ENCODE measurements around the gene GLIS2. TPM values are rescaled to one million over a fixed set of nuclear protein-coding genes. Genes with fewer than 3 reads are reported as not detected.

Gene GLIS2
- polyA plus RNA-seq, 3 donors = 30.6 to 36.8 (median 31.1) TPM

DNA sequence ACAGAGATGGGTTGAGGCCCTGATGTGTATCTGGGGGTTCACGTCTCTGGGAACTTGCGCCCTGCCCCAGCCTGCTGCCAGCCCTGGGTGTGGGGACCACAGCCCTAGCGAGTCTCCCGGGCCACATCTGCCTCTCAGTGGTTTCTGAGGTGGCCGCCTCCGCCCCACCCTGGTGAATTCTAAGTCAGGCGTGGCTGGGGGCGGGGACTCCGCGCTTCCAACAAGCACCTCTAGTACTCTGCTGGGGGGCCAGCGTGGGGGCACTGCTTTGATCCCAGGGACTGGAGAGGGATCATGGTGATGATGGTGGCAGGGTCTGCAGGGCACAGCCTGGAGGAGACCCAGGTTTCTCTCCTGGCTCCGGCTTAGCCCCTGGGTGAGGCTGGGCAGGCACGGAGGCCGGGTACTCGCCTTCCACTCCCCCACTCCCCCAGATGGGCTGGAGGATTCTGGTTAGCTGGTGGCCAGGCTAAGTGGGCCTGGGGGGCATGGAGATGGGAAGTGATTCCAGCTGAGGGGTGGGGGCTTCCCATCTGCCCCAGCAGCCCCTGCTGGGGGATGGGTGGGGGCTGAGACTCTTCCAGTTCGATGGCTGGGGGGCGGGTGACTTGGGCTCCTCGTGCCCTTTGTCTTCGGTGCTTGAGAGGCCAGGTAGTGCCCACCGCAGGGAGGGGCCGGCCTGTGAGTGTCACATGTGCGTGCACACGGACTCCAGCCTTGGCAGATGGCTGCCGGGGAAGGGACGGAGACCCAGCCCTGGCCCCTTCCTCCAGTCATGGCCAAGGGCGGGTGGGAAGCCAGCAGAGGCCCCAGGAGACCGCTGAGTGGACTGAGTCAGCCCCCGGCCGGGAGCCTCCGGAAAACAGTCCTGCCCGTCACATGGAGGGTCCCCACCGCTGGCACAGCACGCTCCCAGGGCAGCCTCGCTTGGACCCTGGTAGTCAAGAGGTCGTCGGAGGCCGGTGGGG, 3.9 kb downstream of the GLIS2 start:
- no peak for DNase-seq (ENCODE audit: low read depth in 3 of 3, low spot score in 2 of 3)

DNA sequence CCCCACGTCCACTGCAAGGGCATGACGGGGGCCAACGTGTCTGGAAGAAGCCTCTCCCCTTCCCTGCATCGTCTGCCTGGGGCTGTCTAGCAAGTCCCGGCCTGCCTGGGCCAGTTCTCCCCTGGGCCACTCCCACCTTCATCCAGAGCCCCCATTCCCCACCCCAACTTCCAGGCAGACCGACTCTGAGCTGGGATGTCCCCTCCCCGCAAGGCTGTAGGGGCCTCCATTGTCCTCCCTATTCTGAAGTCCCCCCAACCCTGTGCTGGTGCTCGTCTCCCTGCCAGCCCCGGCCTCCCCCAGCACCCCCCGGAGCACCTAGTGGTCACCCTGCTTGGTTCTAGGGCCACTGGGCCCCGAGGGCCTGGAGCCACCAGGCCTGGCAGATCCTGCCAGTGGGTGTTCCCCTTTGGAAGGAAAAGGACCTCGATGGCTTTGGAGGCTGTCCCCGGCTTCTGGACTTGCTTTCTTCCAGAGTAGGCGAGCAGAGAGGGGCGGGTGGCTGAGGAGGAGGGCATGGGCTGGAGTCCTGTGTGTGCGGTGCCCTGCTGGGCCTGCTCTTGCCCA, 4.8 kb downstream of the GLIS2 start:
- DNase-seq (ENCODE audit: low read depth in 3 of 3, low spot score in 2 of 3) = no peak

DNA sequence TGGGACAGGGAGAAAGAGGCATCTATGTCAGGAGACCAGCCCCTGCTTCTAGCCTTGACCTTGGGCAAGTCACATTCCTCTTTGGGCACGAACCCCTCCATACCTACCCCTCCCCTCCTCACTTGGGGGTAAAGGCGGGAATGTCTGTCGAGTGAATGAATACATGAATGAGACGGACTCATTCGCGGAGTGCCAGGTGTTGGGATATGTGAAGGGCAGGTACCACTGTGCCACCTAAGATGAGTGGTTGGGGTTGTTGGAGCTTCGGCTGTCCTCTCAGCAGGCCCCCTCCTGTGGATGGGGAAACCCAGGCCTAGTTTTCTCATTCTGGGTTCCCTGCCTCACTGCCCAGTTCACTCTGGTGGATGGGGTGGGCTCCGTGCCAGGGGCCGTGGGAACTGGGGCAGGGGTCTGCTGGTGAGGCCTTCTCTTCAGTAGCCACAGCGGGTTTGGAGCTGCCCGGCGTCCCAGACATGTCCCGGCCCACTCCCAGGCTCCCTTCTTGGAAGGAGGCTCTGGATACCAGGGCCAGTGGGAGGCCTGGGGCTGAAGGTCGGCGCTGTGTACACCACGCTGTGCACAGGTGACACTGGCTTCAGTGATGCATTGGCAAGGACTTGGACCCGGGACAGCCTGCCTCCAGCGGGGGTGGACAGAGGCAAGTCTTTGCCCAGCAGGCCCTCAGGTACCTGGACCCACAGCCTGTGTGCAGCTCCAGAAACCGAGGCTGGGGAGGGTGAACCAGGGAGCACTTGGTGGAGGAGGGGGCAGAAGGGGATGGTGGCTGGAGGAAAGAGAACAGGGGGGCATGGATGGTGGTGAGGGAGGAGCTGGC, 5.6 kb downstream of the GLIS2 start:
- DNase-seq (ENCODE audit: low read depth in 3 of 3, low spot score in 2 of 3) = no peak

DNA sequence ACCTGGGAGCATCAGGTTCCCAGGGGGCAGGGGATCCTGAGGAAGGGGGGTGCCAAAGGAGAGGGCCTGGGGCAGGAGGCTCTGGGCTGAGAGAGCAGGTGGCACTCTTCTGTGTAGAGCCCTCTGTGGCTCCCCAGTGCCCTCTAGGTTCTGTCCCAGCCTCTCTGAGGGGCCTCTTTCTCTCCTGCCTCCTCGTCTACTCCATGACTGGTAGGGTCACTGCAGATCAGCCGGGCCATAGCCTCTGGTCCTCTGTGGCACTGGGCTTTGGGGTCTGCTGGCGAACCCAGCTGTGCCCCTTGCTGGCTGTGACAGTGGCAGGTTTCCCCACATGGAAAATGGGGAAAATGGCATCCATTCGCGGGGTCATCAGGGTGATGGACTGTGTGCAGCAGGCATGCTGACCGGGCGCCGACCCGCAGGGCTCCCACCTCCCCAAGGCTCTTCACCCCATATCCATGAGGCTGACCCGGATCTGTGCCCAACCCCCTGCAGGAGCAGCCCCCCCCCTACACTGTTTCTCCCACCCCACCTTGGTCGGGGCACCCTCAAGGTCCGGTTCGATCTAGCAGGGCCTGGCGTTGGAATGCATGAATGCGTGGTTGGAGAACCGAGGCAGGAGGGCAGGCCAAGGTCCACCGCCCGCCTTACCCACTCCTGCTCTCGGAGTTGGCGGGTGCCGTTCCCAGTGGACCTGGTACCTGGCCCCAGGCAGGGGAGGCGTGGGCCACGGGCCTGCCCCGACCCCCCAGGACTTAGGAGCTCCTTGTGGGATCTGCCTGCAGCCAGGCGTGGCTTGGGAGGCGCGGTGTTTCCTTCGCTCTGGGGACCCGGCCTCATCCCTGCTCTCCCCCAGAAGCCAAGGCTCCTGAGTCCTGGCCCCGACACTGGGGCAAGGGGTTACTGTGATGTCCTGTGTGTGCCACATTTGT, 6.5 kb downstream of the GLIS2 start:
- no peak for DNase-seq (ENCODE audit: low read depth in 3 of 3, low spot score in 2 of 3)

DNA sequence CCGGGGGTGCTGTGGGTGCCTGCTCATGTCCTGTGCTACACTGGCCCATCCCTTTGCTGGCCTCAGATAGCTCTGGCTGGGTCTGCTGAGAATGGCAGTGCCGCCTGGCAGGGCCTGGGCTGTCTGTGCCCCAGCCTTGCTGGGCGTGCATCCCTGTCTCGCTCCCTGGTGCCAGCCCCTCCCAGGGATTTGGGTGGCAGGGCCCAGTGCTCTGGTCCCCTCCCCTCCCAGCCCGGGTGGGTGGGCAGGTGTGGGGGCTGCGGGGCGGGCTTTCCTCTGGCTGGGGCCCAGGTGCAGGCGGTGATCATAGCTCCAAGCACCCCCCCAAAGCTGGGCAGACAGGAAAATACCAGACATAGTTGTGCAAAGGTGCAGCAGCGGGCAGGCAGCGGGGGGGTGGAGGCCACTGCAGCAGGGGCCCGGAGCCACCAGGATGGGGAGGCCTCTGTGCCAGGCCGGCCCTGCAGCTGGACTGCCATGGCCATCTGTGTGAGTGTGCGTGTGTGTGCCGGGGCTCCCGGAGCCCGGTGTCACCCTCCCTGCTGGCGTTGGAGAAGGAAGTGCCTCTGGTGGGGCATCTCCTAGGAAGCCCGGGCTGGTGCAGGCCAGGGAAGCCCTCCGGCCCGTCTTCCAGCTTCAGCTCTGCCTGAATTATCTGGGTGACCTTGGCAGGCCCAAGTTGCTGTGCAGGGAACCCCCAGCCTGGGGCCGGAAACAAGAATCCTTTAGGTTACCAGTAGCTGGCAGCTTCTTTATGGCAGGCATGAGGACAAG, 7.4 kb downstream of the GLIS2 start:
- DNase-seq (ENCODE audit: low read depth in 3 of 3, low spot score in 2 of 3) = no peak

DNA sequence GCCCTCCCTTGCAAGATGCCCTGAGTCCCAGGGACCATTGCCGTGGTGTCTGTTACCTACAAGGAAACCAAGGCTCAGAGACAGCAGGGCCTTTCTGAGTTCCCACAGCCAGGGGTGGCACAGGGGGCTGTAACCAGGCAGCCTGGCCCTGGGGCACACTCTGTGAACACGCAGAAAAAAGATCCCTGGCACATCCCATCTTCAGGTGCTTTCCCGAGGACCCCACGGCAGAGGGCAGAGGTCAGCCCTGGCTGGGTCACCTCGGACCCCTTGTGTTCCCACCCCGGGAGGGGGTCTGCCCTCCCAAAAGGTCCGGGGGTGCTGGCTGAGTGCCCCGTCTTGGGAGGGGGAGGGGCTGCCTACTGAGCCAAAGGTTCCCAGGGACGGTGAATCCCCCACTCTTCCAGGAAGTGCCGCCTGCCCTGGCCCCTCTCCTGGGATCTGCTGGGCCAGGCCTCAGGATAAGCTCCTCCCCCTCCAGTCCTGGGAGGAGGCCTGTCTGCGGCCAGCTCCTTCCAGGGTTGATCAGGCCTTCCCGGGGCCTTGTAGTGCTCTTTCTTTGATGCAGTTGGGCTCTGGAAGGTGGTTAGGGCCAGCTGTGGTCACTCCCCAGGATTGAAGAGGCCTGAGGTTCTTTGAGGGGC, 8.1 kb downstream of the GLIS2 start:
- DNase-seq (ENCODE audit: low read depth in 3 of 3, low spot score in 2 of 3) = no peak

DNA sequence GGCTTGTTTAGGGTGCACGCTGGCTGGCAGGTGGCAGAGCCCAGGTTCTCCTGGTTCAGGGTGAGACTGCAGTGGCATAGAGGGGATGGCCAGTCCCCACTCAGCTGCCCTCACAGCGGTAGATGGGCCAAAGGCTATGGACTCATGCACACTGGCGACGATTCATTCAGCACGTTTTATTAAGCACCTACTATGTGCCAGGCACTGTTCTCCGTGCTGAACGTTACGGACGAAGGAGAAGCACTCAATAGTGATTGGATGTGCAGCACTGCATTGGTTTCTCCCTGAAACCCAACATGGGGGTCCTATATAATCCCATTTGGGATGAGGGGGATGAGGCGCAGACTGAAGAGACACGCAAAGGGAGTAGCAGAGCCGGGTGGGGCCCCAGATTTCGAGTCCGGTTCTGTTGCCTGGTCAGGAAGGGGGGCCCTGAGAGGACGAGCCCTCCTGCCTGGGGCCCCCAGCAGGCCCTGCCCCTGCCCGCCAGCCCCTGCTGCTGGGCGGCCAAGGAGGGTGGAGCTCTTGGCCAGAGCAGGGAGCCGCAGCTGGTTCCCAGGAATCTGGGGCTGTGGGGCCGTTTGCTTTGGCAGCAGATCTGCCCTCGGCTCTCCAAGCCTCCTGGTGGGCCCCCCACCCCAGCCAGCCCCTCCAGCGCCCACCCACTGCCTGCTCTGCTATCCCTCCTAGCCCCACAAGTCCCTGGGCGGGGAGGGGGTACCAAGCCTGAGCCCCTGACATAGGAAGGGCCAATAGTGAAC, 8.8 kb downstream of the GLIS2 start:
- DNase-seq (ENCODE audit: low read depth in 3 of 3, low spot score in 2 of 3) = no peak

DNA sequence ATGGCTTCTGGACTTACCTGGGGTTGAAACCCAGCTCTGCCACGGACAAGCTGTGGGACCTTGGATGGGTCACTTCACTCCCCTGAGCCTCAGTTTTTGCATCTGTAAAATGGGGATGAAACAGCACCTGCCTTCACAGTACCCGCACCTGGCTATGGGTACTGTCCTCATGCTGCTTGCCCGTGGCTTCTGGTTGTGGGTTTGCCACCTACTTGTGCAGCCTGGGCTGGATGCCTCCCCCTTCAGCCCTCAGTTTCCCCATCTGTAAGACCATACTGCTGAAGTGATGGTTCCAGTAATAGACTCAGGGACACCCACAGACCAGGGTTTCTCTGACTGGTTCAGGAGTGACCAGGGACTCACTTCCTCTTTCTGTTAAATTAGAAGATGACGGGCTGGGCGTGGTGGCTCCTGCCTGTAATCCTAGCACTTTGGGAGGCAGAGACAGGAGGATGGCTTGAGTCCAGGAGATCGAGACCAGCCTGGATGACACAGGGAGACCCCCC, 9.4 kb downstream of the GLIS2 start:
- DNase-seq (ENCODE audit: low read depth in 3 of 3, low spot score in 2 of 3) = no peak

DNA sequence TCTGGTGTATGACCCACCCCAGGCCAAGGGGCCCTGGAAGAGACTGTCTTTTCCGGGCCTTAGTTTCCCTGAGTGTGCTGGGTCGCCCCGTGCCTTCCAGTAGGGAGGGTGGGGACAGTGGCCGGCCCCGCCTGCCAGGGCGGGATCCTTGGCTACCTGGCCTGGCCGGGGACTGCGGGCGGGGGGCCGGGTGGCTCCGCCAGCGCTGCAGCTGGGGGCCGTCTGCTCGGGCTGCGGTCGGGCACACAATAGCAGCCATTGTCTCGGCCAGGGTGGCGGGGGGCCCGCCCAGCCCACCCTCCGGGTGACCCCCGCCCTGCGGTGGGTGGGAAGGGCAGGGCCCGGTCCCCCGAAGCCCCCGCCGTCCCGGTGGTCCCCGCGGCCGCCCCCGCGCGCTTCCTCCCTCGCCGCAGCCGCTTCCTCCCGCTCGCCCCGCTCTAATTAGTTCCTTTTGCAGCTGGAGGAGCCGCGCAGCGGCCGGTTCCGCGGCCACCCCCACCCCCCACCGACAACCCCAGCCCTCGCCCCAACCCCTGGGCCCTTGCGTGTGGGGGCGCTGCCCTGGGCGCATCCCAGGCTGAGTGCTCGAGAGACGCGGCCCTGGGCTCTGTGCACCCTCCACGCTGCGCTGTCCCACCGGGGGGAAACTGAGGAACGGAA, 11.6 kb downstream of the GLIS2 start:
- DNase-seq (ENCODE audit: low read depth in 3 of 3, low spot score in 2 of 3) = no peak

DNA sequence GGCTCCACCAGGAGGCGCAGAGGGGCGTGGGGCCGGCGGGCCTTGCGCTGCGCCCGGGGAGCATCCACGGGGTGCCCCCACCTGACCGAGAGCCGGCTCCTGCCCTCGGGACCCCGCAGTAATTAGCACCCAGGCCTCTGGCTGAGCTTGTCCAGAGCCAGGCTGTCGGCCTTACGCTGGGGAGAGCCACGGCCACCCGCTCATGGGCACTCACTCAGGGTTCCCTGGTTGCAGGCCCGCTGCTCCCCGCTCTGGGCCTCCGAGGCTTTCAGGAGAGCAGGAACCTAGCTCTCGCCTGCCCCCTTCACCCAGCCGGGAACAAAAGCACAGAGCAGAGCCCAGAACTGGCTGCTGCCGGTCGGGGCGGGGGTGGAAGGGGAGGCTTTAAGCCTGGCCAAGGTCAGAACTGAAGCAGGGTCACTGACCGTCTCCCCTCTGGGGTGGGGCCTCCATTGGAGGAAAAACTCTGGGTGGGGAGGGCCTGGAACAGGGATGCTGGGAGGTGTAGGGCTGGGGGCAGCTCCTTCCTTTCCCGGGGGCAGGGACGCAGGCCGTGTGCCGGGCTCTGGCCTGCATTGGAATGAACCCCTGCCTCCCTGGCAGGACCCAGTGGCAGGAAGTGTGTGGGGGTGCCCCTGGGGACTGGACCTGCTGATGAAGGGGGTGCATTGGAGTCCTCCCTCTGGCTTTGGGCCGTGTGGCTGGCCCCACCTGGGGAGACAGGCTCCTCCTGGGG, 12.3 kb downstream of the GLIS2 start:
- DNase-seq (ENCODE audit: low read depth in 3 of 3, low spot score in 2 of 3) = no peak

DNA sequence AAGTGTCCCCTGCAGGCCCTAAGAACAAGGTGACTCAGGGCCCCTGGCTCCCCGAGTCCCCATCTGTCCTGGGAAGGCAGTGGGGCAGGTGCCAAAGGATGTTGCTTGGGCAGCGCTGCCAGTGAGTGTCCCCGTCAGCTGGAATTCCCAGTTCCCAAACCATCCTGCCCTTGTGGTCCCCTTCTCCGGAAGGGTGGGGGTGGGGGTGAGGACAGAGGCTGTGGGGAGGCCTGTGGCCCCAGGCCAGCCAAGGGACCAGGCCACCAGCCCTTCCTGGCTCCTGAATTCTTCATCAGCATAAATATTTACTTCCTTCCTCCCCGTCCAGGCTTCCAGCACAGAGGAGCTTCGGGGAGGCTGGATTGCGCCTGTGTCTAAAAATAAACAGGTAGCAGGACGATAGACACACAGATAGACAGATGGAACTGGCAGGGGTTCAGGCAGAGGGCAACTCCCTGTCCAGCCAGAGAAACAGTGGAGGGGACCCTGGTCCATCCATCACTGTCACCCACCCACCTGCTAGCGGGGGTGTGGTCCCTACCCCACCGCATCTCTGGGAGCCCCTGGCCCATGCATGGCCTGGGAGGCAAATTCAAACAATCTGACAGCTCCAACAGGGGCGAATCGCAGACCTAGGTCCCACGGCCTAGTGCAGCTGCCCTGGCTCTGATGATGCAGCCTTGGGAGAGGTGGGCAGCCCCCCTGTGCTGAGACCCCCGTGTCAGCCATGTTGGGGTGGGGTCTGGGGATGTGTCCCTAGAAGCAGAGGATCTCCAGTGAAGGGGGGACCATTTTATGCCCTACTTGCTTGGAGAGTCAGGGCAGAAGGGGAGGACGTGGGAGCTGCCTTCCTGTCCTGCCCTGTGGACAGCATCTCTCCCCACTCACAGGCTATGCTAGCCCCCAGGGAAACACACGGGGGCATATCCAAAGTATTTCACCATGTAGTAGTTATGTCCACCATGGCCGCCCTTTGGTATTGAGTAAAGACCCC, 13.2 kb downstream of the GLIS2 start:
- DNase-seq (ENCODE audit: low read depth in 3 of 3, low spot score in 2 of 3) = no peak

DNA sequence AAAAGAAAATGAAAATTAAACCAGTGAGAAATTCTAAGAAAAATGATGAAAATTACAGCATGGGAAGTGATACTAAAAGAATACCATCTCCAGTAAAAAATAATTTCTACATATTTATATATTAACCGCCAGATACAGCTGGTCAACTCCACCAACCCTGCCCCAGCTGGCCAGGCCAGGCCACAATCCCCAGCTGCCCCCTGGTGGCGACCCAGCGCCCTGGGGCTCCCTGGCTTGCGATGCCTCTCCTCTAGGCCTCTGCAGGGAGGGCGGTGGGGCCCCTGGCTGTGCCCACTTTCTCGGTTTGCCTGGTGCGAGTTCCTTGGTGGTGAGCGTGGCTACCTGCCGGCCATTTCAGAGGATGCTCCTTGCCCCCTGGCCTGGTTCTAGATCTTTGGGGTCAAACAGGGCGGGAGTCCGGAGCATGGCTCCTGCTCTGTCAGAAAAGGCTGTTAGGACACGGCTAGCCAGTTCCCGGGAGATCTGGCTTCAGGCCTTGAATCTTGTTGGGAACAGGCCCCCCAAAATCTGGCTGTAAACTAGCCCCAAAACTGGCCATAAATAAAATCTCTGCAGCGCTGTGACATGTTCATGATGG, 14.5 kb downstream of the GLIS2 start:
- no peak for DNase-seq (ENCODE audit: low read depth in 3 of 3, low spot score in 2 of 3)

DNA sequence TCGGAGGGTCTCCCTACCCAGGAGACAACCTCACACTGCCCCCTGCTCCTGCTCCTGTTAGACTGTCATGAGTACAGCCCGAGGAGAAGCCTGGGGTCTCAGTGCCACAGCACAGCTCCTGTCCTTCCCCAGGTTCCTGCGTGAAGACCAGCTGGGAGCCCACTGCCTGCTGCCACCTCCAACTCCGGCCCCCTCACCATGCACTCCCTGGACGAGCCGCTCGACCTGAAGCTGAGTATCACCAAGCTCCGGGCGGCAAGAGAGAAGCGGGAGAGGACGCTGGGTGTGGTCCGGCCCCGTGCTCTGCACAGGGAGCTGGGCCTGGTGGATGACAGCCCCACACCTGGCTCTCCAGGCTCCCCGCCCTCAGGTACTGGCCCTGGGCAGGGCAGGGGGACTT, 16.2 kb downstream of the GLIS2 start:
- DNase-seq (ENCODE audit: low read depth in 3 of 3, low spot score in 2 of 3) = no peak

DNA sequence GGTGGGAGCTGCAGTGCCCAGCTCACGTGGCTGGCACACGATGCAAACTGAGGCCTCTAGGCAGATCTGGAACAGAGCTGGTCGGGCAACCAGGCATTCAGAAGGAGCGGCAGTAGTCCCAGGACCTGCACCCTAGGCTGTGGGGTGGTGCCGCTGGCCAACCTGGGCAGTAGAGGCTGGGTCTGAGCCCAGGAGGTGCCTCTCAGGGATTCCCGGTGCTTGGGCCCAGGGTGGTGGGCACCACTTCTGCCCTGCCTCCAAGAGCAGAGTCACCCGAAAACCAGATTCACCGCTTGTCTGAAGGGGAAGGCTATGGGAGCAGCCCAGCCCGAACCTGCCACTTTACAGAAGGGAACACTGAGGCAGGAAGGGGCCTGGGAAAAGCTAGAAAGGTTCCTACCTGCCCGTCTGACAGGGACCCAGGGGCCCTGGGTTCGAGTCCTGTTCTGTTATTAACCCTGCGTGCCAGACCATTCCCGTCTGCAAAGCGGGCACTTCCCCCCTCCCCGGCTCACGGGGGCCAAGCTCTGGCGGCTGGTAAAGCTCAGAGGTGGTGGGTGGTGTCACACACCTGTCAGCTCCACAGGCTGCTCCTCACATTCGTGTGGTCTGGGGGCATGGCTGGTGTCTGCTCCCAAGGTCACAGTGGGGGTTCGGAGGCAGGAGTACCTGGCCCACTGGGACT, 16.9 kb downstream of the GLIS2 start:
- no peak for DNase-seq (ENCODE audit: low read depth in 3 of 3, low spot score in 2 of 3)

DNA sequence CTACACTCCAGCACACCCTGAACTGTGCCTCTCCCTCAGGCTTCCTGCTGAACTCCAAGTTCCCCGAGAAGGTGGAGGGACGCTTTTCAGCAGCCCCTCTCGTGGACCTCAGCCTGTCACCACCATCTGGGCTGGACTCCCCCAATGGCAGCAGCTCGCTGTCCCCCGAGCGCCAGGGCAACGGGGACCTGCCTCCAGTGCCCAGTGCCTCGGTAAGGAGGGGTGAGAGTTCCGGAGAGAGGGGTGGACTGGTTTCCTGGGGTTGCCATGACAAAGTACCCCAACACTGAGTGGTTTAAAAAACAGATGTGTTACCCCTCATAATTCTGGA, 17.4 kb downstream of the GLIS2 start:
- DNase-seq (ENCODE audit: low read depth in 3 of 3, low spot score in 2 of 3) = no peak
